AG04449 (cell line): ENCODE results near the gene ZNF821.
A peak's percentile ranks its signal among the peaks of the same experiment; 100 is the strongest.

ENCODE experiments used
- CTCF ChIA-PET: fragments of 350-600 bp; formaldehyde crosslinking; extraction: SDS; loops from one replicate; lab custom pipeline; 2021; ENCODE audit warnings: antibody characterized with exemption; lab: Yijun Ruan, JAX
- POLR2A ChIA-PET: fragments of 400-600, 350-600 bp; formaldehyde crosslinking; extraction: SDS; loops from one replicate; lab custom pipeline; 2020; ENCODE audit warnings: antibody characterized with exemption, inconsistent platforms; lab: Yijun Ruan, JAX
- DNase-seq: peaks from one replicate; pipeline ENCODE4 v3.0.0-alpha.2; 2010; ENCODE audit warnings: low read depth, low spot score
- H3K4me3 ChIP-seq: 2 replicates; pipeline ENCODE4 v1.5.1; 2011; ENCODE audit warnings: low read depth, mild to moderate bottlenecking, control low read depth, low read length
- CTCF ChIP-seq: IDR thresholded peaks from one replicate; pipeline ENCODE4 v1.5.1; 2011; ENCODE audit warnings: mild to moderate bottlenecking, moderate library complexity, low read length, control low read depth, inconsistent platforms; ENCODE audit not compliant: insufficient read depth; ENCODE audit errors: missing control alignments

Gene ZNF821

GRCh38 chr16:71919035-71919434 lies 35.1 kb upstream of the ZNF821 start:
- DNase-seq = no peak
- no peak overlapping the region for H3K4me3 ChIP-seq
- ChIA-PET CTCF (interaction anchor here (0.9 kb wide), 1 partner anchor 18 kb away, joined by 3 read pairs; no protein-coding TSS in a partner anchor), POLR2A (no interaction called here)
- no peak for TF ChIP-seq CTCF

- H3K4me3 ChIP-seq = no peak overlapping the region
- TF ChIP-seq CTCF = no peak
- peak; percentile 55 for DNase-seq
- POLR2A ChIA-PET = no interaction called here
- CTCF ChIA-PET = interaction anchor here (0.7 to 2.8 kb wide), 5 partner anchors 9 to 35 kb away, joined by 3 to 15 read pairs (median 4); partner anchors contain the start of gene IST1
These were observed 33.9 kb upstream of the ZNF821 start for GRCh38 chr16:71917900-71918299.

- no peak for TF ChIP-seq CTCF
- ChIA-PET CTCF (interaction anchor here (1.1 to 2.8 kb wide), 7 partner anchors 11 to 45 kb away, joined by 3 to 15 read pairs (median 5); partner anchors contain the start of gene IST1), POLR2A (interaction anchor here (0.7 to 1.2 kb wide), 3 partner anchors 12 to 24 kb away, joined by 3 to 4 read pairs (median 3); partner anchors contain the start of gene IST1)
- no peak for DNase-seq
- no peak overlapping the region for H3K4me3 ChIP-seq
These were observed 32.5 kb upstream of the ZNF821 start for GRCh38 chr16:71916397-71916920.

- H3K4me3 ChIP-seq = no peak overlapping the region
- TF ChIP-seq CTCF = no peak
- CTCF ChIA-PET = interaction anchor here (1.2 to 2.8 kb wide), 3 partner anchors 10 to 33 kb away, joined by 3 to 15 read pairs (median 3); no protein-coding TSS in a partner anchor
- no peak for DNase-seq
- POLR2A ChIA-PET = no interaction called here
These were observed 31.4 kb upstream of the ZNF821 start for GRCh38 chr16:71915350-71915749.

- POLR2A ChIA-PET = no interaction called here
- no peak for DNase-seq
- CTCF ChIA-PET = interaction anchor here (1.3 kb wide), 1 partner anchor 10 kb away, joined by 3 read pairs; no protein-coding TSS in a partner anchor
- no peak overlapping the region for H3K4me3 ChIP-seq
- TF ChIP-seq CTCF = no peak
These were observed 30.8 kb upstream of the ZNF821 start for GRCh38 chr16:71914802-71915201.

GRCh38 chr16:71912534-71913275 lies 28.7 kb upstream of the ZNF821 start:
- no peak for TF ChIP-seq CTCF
- H3K4me3 ChIP-seq = no peak overlapping the region
- ChIA-PET POLR2A (no interaction called here), CTCF (interaction anchor here (0.8 to 1.6 kb wide), 2 partner anchors 10 to 31 kb away, joined by 3 to 6 read pairs; no protein-coding TSS in a partner anchor)
- DNase-seq = no peak
